HL-60 (cell line): ENCODE data around the gene CPT1B.

Experiments
- DNase-seq, 2 experiments: peaks; one replicate each; pipeline ENCODE4 v3.0.0-alpha.2; 2010 to 2020; ENCODE audit warnings: low read depth in 1 of 2, low spot score in 1 of 2
- H3K27ac ChIP-seq: fragments of 250-450 bp; sonication (Bioruptor Pico); replicated peaks from 2 replicates; pipeline ENCODE4 v1.5.1; 2020; ENCODE audit warnings: mild to moderate bottlenecking, moderate library complexity
- H3K27me3 ChIP-seq: fragments of 250-450 bp; sonication (Bioruptor Pico); 2 replicates; pipeline ENCODE4 v1.5.1; 2021; ENCODE audit warnings: mild to moderate bottlenecking, moderate library complexity; ENCODE audit not compliant: insufficient read depth, poor library complexity, severe bottlenecking
- H3K4me3 ChIP-seq: replicated peaks from 2 replicates; pipeline ENCODE4 v1.5.1; 2011; ENCODE audit warnings: mild to moderate bottlenecking, control low read depth, low read length; ENCODE audit not compliant: insufficient read depth
- CTCF ChIP-seq: IDR thresholded peaks from one replicate; pipeline ENCODE4 v1.5.1; 2011; ENCODE audit warnings: low read length, control low read depth, inconsistent platforms; ENCODE audit not compliant: insufficient read depth
- GABPA ChIP-seq: IDR thresholded peaks from 2 replicates; pipeline ENCODE4 v1.6.1; 2012; ENCODE audit warnings: low read depth
- POLR2AphosphoS5 ChIP-seq: IDR thresholded peaks from 2 replicates; pipeline ENCODE4 v1.6.1; 2012; ENCODE audit warnings: low read depth
- REST ChIP-seq: IDR thresholded peaks from 2 replicates; pipeline ENCODE4 v1.6.1; 2012; ENCODE audit warnings: low read depth; ENCODE audit not compliant: insufficient replicate concordance
- SPI1 ChIP-seq: IDR thresholded peaks from 2 replicates; pipeline ENCODE4 v1.6.1; 2012; ENCODE audit warnings: low read depth, mild to moderate bottlenecking, borderline replicate concordance

Gene CPT1B

DNA sequence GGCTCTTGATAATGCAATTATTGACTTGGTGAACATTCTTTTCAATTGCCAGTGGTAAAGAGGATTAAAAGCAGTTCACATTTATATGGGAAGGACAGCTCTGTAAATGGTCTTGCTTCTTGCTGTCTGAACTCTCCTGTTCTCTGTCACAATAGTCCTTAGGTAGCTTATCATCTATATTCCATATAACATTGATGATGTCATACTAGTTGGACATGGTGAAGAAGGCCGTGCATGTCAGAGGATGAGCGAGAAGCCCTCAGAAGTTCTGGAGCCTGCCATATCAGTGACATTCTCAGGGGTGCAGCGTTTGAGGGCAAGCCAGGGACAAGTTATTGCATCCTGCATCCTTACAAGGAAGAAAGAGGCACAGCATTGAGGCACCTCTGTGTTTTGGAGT lies 7.0 kb upstream of the CPT1B start:
- TF ChIP-seq REST (no peak), POLR2AphosphoS5 (no peak), GABPA (no peak), SPI1 (no peak), CTCF (no peak)
- no peak for DNase-seq
- no peak overlapping the region for H3K27ac ChIP-seq
- H3K4me3 ChIP-seq = no peak overlapping the region
- no peaks in the 10 kb centered on the region for H3K27me3 ChIP-seq

DNA sequence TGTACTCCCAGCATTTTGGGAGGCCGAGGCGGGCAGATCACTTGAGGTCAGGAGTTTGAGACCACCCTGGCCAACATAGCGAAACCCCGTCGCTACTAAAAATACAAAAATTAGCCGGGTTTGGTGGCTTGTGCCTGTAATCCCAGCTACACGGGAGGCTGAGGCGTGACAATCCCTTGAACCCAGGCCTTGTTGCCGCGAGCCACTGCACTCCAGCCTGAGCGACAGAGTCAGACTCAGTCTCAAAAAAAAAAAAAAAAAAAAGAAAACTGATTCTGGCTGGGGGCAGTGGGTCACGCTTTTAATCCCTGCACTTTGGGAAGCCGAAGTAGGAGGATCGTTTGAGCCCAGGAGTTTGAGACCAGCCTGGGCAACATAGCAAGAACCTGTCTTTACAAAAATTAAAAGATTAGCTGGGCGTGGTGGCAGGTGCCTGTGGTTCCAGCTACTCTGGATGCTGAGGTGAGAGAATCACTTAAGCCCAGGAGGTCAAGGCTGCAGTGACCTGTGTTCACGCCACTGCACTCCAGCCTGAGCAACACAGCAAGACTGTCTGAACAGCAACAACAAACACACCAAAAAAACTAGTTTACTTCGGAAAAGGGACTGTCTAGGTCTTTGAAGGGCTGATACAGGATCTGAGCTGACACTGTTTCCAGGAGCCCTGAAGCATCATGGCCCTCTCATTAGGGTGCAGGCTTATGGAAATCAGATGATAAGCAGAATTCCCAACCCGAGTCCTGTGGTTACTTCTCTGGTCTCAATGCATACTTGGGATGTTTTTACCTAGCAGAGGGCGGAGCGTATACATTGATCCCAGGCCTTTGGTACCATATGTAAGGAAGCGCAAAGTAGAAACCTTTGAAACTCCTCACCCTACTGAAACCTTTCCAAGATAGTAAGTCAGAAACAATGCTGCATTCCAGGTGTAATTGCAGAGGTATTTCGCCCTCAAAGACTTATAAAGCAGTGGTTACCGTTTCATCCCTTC lies 6.2 kb upstream of the CPT1B start:
- Histone ChIP-seq H3K27me3 (no peaks in the 10 kb centered on the region), H3K4me3 (no peak overlapping the region), H3K27ac (no peak overlapping the region)
- DNase-seq = no peak
- no peak for TF ChIP-seq CTCF
- TF ChIP-seq SPI1 = no peak
- TF ChIP-seq GABPA = no peak
- TF ChIP-seq REST = no peak
- no peak for TF ChIP-seq POLR2AphosphoS5

GRCh38 chr22:50583294-50583861 lies 5.2 kb upstream of the CPT1B start:
- H3K27ac ChIP-seq = peak overlapping the region; percentile 54
- peak; percentile 31; the same call in 1 of the 2 replicates for TF ChIP-seq POLR2AphosphoS5
- TF ChIP-seq SPI1 = no peak

DNA sequence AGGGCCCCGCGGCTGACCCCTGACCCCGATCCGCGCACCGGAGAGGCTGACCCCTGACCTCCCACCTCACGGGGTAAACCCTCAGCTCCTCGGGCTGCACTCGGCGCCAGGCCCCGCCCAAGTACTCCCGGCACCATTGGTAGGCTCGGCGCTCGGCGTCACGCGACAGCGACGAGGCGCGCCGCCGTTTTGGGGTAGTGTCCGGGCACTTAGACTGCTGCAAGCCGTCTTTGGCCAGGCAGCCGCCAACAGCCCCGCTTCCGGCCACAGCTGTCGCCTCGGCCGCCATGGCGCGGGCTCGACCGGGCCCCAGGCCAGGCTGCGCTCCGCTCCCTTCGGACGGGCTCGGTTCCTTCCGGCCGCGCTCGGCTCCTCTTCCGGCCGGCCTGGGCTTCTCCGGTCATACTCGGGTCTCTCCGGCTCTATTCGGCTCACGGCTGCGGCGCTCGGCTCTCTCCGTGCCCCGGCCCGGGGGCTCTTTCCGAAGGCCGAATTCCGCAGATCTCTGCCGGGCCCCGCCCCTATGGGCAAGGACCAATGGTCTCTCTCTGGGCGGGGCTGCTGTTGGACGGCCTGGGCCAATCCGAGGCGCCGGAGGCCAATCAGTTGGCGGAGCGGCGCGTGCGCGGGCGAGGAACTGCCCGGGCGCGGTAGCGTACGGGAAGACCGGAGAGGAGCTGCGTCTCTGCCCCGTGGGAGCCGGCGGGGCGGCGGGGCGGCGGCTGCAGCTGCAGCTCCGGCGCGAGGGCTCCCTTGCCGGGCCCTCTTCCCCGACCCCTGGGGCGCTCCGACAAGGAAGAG lies 4.5 kb upstream of the CPT1B start, which contains the start of gene CHKB:
Gene CHKB (minus strand): TSS at position 357 of the 801 bp plus-strand sequence. CDS start 68 bp downstream, at position 289.
- Histone ChIP-seq H3K27me3 (no peaks in the 10 kb centered on the region), H3K27ac (peak within 1 kb of the TSS; percentile 96), H3K4me3 (peak within 1 kb of the TSS; percentile 77)
- TF ChIP-seq POLR2AphosphoS5 = peak; percentile 14
- TF ChIP-seq GABPA = no peak
- no peak for TF ChIP-seq SPI1
- TF ChIP-seq CTCF = no peak
- peak; percentile 46 for TF ChIP-seq REST
- DNase-seq = peak; percentile 94 to 99

More at GRCh38 chr22:50583294-50583861, 5.2 kb upstream of the CPT1B start:
- Histone ChIP-seq H3K4me3 (peak overlapping the region; percentile 69), H3K27me3 (no peaks in the 10 kb centered on the region)
- no peak for DNase-seq
